HK-2 (cell line): ENCODE measurements around the gene ARHGDIA.
A peak's percentile ranks its signal among the peaks of the same experiment; 100 is the strongest.

Source experiments
- DNase-seq: peaks from one replicate; pipeline ENCODE4 v3.0.0-alpha.2; 2018; ENCODE audit not compliant: unreplicated experiment

ARHGDIA gene

DNA sequence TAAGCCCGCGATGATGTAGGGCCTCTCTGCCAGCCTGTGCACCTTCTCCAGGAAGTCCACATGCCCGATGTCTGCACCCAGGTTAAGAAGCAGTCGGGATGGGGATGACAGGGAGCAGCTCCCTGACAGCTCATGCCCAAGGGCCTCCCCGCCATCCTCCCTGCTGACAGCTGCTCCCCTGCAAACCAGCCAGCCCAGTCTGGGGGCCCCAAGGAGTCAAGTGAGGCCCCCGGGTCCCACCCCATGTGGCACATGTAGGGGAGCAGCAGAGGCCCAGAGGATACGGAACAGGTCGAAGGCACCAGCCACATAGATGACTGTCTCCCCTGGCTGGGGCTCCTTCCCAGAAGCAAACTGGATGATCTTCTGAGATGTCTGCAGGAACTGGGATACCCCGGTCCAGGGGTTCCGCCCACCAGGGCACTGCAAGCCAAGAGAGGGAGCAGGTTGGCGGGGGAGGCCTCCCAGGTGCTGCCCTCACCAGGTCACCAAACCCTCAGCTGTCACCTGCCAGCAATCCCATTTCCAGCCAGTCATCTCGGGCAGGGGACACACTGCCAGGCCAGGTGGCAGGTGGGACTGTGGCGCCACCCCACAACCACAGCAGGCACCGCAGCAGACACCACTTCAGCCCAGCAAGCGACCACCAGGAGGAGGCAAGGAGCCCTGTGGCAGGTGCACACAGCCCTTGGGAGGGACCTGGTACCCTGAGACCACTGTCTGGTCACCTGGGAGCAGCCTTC is 35.5 kb upstream of the ARHGDIA start:
- no peak for DNase-seq

DNA sequence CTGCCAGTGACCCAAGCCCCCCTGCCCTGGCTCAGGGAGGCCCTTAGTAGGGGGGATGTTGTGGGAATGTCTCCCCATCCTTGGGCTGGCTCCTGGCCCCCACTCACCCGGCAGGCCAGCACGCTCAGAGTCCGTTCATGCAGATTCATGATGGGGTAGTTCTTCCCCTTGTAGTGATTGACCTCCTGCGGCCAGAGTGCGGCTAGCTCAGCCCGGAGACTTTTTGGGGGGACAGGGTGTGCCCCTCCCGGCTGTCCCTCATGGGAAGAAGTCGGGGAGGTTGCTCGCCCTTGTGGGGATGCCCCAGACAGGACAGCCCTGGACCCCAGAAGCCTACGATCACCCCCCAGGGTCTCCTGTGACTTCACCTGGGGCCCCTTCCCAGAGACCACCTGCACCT is 34.9 kb upstream of the ARHGDIA start:
- DNase-seq: no peak

DNA sequence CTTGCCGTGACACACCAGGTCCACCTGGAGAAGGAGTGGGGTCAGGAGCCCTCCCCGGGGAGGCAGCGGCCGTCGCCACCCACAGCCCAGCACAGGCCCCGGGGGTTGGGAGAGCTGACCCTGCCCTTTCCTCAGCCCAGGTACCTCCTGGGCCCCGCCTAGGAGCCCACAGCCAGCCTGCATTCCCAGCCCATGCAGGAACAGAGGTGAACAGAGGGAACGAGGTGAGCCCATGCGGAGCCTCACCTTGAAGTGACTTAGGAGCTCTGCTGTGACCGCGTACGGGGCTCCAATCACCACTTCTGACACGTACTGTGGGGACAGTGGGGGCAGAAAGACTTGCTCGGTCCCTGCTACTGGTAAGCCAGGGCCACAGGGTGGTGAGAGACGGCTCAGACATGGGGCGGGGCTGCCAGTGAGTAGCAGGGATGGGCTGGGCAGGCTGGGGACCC is 34.3 kb upstream of the ARHGDIA start:
- no peak for DNase-seq

DNA sequence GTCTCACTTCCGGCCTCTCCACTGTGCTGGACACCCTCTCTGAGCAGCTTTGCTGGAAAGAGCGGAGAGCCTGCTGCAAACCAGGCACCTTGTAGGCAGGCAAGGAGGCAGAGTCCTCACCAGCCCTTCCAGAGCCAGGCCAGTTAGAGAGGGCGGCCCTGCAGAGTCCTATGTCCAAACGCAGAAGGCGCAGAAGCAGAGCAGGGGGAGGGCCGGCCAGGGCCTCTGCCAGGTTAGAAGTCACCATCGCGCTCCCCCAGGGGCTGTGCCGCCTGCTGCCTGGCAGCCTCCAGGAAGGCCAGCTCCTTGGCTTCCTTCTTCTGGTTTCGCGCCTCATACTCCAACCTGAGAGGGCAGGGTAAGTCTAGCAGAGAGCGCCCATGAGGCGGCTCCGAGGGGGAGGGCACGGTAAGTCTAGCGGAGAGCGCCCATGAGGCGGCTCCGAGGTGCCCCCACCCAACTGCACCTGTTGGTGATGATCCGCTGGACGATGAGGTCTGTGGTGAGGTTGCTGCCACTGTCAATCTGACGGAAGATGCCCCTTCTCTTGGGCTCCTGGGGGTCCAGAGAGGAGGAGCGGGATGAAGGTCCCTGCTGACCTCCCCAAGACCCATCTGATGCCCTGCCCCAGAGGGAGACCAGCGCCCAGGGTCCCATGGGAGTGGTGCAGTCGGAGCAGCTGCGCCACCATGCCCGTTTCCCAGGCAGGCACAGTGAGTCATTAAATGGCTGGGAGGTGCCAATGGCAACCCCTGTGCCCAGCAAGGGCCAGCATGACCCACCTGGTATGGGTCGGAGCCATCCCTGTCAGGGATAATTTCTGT is 33.7 kb upstream of the ARHGDIA start:
- no peak for DNase-seq

DNA sequence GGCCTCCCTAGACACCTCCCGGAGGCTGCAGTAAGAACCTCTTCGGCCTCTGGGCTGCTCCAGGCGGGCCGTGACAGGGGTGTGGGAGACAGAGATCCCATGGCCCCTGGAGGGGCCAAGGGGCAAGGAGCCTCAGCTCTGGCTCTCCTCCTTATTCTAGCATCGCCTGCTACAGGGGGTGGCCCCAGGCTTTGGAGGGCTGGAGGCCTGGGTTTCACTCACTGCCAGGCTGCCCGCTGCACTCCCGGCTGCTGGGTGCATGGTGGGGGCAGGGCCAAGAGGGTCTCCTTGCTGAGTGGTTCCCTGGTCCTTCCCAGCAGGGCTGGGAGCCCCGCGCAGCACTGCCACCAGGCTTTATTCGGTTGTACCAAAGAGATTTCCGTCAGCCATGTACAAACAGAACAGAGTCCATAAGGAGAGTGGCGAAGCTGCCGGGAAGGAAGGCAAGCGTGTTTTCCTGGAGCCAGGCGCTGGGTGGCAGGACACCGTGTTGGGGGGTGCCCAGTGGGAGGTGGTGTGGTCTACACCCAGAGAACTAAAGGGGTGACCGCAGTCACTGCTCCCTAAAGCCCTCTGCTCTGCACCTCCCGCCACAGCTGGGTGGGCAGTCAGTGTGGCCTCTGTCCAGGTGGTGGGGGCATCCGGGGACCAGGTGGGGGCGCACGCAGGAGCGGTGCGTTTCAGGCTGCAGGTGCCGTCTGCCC is 32.9 kb upstream of the ARHGDIA start:
- no peak for DNase-seq

DNA sequence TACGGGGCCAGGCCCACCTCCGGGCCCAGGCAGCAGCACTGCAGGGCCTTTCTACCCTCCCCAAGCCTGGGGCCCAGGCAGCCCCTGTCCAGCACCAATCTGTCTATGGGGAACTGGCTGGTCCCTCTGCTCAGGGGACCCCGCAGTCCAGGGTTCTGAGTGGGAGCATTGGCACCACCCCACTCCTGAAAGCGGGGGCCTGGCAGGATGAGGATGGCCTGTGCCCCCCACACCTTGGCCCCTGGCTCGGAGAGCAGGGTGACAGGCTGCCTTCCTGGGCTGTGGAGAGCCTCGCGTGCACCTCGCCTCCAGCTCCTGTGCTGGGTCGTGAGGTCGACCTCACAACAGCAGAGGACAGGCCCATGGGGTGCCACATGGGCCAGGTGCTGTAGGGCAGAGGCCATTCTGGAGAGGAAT is 32.3 kb upstream of the ARHGDIA start:
- DNase-seq: no peak

DNA sequence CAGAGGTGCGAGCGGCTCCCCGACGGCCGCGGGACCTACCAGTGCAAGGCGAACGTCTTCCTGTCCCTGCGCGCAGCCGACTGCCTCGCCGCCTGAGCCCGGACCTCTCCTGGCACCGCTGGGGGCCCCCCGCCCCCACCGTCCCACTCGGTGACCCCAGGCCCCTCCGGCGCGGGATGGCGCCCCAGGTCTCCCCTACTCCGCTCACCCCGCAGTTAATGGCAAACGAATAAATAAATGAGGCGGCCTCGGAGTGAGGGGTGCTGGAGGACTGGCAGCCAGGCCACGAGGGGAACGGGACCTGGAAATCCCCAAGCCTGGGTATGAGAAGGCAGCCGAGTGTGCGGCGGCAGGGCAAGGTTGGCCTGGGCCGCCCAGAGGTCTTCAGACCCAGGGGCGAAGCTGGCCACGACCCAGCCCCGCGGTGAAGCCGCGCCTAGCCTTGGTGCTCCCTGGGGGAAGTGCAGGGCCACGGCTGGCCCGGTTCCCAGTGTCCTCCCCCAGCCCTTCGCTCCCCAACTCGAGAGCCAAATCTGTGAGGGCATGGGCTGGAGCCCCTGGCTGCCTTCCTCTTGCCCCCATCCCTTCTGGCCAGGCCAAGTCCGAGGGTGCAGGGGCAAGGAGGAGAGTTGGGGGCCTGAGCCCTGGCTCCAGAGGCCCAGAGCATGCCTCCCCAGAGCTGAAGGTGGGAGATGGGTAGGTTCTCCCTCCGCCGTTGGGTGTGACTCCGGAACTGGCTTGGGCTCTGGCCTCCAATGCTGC is 31.7 kb upstream of the ARHGDIA start:
- no peak for DNase-seq

DNA sequence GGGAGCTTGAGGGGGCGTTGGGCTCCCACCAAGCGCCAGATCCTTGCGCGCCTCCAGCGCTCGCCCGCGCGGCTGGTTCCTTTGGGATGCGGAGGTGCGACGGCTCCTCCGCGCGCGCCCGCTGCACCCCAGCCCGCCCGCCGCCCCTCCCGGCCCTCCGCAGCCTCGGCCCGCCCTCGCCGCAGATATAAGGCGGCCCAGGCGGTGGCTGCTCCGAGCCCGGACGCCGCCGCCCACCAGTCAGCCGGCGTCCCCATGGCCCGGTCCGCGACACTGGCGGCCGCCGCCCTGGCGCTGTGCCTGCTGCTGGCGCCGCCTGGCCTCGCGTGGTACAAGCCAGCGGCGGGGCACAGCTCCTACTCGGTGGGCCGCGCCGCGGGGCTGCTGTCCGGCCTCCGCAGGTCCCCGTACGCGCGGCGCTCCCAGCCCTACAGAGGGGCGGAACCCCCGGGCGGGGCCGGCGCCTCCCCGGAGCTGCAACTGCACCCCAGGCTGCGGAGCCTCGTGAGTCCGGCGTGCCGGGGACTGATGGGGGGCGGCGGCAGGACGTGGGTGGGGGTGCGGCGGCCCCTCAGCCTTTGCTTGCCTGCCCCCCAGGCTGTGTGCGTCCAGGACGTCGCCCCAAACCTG is 31.0 kb upstream of the ARHGDIA start, which contains the start of gene NPB:
NPB (plus strand) TSS at position 216 of the 630 bp plus-strand sequence; CDS start at position 256, 40 bp downstream.
- DNase-seq: no peak

DNA sequence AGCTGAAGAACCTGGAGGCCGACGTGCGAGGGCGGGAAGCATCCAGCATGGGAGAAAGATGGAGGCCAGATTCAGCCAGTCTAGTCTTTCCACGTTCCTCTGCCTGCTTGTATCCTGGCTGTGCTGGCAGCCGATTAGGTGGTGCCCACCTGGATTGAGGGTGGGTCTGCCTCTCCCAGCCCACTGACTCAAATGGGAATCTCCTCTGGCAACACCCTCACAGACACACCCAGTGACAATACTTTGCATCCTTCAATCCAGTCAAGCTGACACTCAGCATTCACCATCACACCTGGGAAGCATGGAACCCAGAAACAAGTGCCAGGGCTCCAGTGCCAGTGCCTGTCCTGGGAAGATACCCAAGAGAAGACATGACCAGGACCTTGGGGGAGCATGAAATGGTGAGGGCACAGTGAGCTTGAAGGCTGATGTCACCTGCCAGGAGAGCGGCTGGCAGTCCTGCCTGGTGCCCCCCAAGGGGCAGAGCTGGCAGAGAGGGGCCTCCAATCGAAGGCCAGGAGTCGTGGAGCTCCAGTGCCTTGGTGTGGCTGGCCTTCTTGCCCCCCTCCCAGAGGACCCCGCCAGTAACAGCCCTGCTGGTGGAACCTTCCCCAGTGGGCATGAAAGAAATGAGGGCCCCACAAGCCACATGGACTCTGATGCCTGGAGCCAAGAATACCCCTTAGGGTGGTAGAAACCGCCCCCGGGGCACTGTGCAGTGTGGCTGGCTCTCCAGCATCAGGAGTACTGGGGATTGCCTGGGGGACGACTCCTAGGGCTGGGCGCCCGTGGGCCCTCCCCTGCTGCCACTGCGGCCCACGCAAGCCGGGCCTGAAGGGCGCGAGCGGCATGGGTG is 30.3 kb upstream of the ARHGDIA start:
- DNase-seq: no peak

DNA sequence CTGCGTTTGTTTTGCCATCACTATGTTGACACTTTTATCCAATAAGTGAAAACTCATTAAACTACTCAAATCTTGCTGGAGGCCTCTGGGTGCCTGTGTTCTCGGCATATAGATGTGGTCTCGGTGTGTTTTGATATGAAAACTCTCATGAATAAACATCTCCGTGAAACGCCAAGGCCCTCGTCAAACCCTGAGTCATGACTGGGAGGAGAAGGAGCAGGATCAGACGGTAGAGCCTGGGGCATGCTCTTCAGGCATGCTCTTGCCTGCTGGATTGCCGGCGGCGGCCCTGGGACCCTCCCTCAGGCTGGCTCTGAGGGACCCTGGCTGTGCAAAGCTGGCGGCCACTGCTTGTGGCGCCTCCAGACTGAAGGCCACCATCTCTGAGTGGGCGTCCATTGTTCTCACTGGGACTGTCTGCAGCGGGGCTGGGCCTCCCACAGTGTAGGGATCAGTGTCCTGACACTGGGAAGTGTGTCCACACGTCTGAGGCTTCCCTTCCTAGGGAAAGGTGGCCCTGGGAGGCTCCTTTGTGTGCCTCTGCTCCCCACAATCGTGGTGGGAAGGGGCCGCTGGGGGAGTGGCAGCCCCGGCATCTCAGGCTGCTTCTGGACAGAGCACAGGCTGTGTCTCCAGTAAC is 29.2 kb upstream of the ARHGDIA start:
- no peak for DNase-seq

DNA sequence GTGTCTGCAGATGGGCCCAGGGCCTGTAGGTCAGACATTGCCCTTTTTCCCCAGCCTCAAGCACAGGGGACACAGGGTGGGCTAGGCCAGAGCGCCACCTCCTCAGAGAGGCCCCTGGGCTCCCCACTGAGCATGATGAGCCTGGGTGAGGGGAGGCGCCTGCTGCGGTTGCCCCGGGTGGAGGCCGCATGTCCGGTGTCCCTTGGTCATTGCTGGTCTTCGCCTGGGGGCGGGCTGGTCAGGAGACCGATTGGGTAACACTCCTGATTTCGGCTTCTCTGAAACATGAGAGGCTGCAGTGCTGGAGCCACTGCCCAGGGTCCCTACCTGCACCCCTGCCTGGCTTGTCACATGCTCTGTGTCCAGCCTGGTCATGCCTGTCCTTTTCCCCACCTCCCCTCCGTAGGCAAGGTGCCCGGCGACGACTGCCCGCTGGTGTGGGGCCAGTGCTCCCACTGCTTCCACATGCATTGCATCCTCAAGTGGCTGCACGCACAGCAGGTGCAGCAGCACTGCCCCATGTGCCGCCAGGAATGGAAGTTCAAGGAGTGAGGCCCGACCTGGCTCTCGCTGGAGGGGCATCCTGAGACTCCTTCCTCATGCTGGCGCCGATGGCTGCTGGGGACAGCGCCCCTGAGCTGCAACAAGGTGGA is 28.5 kb upstream of the ARHGDIA start:
- DNase-seq: no peak

DNA sequence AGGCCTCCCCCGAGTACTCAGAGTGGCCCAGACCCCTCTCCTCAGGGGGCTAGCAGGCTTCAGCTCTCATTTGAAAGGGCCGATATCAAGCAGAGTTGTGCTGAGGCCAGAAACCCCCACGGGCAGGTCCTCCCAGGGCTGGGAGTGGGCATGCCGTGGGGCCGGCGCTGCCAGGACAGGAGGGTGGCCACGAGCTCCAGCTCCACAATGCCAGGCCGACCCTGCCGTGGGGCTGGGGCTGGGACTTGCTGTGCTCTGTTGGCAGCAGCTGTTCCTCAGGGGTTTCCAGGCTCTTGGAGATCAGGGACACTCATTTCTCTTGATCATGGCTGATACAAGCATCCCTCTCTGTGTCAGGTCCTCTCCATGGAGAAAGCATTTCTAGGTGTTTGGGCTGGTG is 27.7 kb upstream of the ARHGDIA start:
- DNase-seq: no peak

DNA sequence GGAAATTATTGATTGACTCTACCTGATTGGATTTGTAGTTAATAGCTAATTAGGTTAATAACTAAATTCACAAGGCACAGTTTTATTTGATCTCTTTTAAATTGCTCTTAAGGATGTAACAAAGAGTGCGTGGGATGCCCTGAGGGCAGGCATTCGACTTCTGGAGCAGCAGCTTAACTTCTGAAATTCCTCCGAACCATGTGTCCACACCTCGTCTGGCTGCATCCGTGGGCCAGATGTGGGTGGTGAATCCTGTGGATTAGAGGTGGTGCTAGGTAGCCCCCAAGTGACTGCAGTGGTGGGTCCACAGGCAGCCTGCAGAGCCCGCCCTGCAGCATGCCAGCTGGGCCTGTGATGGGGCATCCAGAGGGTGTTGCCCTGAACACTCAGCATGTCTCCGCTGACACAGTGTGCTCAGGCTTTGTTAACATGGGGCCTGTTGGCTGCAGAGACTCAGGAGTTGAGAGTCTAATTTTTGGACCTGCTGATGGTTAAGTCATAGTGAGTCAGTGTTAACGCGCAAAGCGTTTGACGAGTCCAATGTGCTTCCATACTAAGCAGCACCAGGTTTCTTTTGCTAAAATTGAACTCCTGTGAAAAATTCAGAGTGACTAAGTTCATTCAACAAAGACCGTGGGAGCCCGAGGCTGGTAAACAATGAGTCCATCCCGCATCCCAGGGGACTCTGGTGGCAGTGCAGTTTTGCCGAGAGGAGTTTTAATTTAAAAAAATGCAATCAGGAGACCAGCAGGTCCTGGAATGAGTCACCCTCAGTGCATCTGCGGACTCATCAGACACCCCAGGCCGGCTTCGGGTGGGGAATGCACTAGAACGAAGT is 27.1 kb upstream of the ARHGDIA start:
- peak; percentile 41 for DNase-seq

DNA sequence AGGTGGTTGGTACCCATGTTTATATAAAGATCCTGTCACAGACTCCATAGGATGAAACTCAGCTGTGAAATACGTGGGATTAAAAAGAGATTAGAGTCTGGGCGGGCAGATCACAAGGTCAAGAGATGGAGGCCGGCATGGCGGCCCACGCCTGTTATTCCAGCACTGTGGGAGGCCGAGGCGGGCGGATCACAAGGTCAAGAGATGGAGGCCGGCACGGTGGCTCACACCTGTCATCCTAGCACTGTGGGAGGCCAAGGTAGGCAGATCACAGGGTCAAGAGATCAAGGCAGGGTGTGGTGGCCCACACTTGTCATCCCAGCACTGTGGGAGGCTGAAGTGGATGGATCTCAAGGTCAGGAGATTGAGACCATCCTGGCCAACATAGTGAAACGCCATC is 24.3 kb upstream of the ARHGDIA start:
- no peak for DNase-seq

DNA sequence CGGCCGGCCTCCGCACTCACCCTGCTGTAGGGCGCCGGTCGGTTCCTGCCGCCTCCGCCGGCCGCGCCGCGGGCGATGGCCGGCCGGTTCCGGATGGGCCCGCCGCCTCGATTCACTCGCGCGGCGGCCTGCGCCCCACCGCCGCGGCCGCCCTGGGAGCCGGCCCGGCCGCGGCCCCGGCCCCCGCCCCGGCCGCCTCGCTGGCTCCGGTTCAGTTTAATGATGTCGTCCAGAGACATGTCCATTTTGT is 20.1 kb upstream of the ARHGDIA start:
- no peak for DNase-seq

DNA sequence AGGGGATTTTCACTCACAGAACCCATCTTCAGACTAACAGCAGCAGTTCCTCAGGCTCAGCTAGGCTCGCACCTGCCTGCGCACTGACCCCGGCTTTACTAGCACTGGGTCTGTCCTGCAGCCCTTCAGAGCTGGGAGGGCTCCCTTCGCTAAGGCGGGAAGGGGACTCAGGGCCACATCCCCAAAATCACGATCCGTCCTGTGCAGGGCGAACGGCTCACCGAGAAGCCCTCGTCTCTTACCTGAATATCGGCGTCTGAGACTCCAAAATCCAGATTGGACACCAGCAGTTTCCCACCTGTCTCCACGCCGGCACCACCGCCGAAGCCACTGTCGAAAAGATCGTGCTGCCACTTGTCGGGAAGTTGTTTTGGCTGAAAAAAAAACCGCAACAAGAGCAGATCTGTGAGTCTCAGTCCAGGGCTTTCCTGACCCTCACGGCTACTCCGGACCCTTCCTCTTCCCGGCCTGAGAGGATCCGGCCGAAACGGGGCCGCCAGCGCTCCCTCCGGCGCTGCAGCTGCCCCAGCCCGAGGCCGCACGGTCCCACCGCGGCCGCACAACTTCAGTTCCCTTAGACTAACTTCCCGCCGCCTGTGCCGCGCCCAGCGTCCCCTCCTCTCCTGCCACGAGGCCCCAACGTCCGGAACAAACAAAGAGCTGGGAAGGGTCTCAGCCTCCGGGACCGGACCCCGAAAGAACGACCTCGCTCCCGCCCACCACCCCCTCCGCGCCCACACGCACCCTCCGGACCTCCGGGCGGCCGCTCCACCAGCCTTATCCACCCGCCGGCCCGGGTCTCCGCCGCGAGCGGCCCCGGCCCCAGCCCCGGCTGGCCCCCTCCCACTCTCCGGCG is 19.5 kb upstream of the ARHGDIA start:
- DNase-seq: no peak

DNA sequence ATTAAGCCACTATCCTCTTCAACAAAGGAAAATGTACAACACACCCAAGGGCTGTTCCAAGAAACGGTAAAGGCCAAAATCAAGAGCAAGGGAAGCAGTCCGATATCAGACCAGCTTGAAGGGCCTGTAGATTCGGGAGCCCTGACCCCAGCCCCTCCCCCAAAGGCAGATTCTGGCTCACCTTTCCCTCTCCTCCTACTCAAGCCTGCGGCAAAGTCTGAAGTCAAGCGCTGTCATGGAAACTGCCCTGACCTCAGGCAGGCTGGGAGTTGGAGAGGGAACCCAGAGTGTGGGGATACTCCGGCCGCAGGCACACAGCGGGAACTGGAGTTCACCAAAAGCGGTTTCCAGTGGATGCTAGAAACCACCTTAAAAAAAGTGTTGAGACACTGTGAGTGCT is 18.5 kb upstream of the ARHGDIA start:
- no peak for DNase-seq
